MCF 10A (cell line): ENCODE results near the gene TUBAL3. TPM values are rescaled to one million over a fixed set of nuclear protein-coding genes. Genes with fewer than 3 reads are reported as not detected.
"Not testable (repeated sequence)": the region's sequence is repeated elsewhere in the genome, so short reads cannot be mapped to it uniquely, and the experiment has no call there.

ENCODE experiments used
- BruUV-seq: library from RNA; stranded (reverse); fragments of 400-500 nt; replicated peaks from 2 replicates; lab custom pipeline; 2021; lab: Mats Ljungman, UMichigan
- CTCF ChIA-PET: fragments of 300-600 bp; sonication (Branson Sonifier 250); formaldehyde crosslinking; extraction: SDS; loops from one replicate; lab custom pipeline; 2021; ENCODE audit warnings: antibody characterized with exemption, inconsistent platforms; lab: Yijun Ruan, JAX
- POLR2A ChIA-PET: fragments of 300-600, 350-650 bp; sonication (Branson Sonifier 250); formaldehyde crosslinking; extraction: SDS; loops from one replicate; lab custom pipeline; 2020; ENCODE audit warnings: antibody characterized with exemption, inconsistent platforms; lab: Yijun Ruan, JAX
- DNase-seq: peaks from one replicate; pipeline ENCODE4 v3.0.0-alpha.2; 2018; ENCODE audit not compliant: unreplicated experiment
- H3K27ac Mint-ChIP-seq: one replicate; pipeline ENCODE4 v1.8.0; 2022; ENCODE audit warnings: mild to moderate bottlenecking, low read depth, mixed read lengths; ENCODE audit not compliant: unreplicated experiment
- H3K27me3 Mint-ChIP-seq: one replicate; pipeline ENCODE4 v1.8.0; 2022; ENCODE audit warnings: mixed read lengths; ENCODE audit not compliant: insufficient read depth, unreplicated experiment
- H3K36me3 Mint-ChIP-seq: one replicate; pipeline ENCODE4 v1.8.0; 2022; ENCODE audit warnings: mild to moderate bottlenecking, moderate library complexity, mixed read lengths; ENCODE audit not compliant: insufficient read depth, unreplicated experiment
- H3K4me1 Mint-ChIP-seq: one replicate; pipeline ENCODE4 v1.8.0; 2022; ENCODE audit warnings: mixed read lengths; ENCODE audit not compliant: insufficient read depth, unreplicated experiment
- H3K4me3 Mint-ChIP-seq: one replicate; pipeline ENCODE4 v1.8.0; 2022; ENCODE audit warnings: mild to moderate bottlenecking, moderate library complexity, mixed read lengths; ENCODE audit not compliant: unreplicated experiment
- H3K9me3 Mint-ChIP-seq: one replicate; pipeline ENCODE4 v1.8.0; 2022; ENCODE audit warnings: mixed read lengths; ENCODE audit not compliant: unreplicated experiment
- intact Hi-C: fragments of 100-400 bp; cut with micrococcal nuclease; formaldehyde crosslinking; loops from 2 replicates; pipeline ENCODE4 v1.14.1; 2022
- total RNA-seq: library from RNA; stranded (reverse); gene quantifications from 2 replicates; pipeline ENCODE4 v1.2.3, GENCODE V29; 2022
- TF ChIP-seq, protein P1 (sequence below): fragments of 200-600 bp; IDR thresholded peaks from one replicate; pipeline ENCODE4 v1.8.0; 2022; ENCODE audit warnings: antibody characterized with exemption, mild to moderate bottlenecking; ENCODE audit not compliant: unreplicated experiment

The TUBAL3 gene
- total RNA-seq, 1 experiment from 2014 or later, result 0.44 TPM

DNA sequence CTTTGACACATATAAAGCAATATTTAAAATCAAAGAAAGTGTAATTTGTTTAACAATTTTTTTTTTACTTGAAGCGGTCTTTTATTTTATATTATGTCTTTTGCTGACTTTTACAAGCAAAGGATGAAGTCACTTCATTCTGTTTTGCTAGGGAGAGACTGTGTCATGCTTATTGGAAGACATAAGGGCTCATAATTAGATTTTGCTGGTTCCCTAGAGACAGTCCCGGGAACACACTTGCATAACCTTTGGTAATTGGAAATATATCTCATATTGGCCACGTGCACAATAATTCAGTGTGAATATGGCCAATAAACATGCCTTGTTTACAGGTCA lies 7.3 kb upstream of the TUBAL3 start:
- TF ChIP-seq, protein P1, sequence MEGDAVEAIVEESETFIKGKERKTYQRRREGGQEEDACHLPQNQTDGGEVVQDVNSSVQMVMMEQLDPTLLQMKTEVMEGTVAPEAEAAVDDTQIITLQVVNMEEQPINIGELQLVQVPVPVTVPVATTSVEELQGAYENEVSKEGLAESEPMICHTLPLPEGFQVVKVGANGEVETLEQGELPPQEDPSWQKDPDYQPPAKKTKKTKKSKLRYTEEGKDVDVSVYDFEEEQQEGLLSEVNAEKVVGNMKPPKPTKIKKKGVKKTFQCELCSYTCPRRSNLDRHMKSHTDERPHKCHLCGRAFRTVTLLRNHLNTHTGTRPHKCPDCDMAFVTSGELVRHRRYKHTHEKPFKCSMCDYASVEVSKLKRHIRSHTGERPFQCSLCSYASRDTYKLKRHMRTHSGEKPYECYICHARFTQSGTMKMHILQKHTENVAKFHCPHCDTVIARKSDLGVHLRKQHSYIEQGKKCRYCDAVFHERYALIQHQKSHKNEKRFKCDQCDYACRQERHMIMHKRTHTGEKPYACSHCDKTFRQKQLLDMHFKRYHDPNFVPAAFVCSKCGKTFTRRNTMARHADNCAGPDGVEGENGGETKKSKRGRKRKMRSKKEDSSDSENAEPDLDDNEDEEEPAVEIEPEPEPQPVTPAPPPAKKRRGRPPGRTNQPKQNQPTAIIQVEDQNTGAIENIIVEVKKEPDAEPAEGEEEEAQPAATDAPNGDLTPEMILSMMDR, result no peak
- Mint-ChIP-seq H3K4me1 (no peaks in the 10 kb centered on the region), H3K27me3 (no peaks in the 10 kb centered on the region), H3K27ac (no peak overlapping the region), H3K36me3 (no peaks in the 10 kb centered on the region), H3K4me3 (no peak overlapping the region), H3K9me3 (no peaks in the 10 kb centered on the region)
- intact Hi-C loops, result no loop called here
- no peak for DNase-seq
- ChIA-PET POLR2A (interaction anchor here (1.7 to 6.2 kb wide), 3 partner anchors 9 to 18 kb away, joined by 4 to 54 read pairs (median 7); no protein-coding TSS in a partner anchor), CTCF (interaction anchor here (1.2 kb wide), 1 partner anchor 23 kb away, joined by 6 read pairs; no protein-coding TSS in a partner anchor)
- BruUV-seq, result no TSS peak

DNA sequence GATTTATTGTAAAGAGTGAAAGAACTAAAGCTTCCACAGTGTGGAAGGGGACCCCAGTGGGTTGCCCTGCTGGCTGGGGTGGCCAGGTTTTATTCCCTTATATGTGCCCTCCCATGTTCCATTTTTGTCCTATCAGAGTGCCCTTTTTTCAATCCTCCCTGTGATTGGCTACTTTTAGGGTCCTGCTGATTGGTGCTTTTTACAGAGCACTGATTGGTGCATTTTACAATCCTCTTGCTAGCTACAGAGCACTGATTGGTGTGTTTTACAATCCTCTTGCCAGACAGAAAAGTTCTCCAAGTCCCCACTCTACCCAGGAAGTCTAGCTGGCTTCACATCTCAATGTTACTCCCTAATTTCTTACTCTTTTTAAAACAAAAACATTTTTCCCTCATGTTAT lies 6.2 kb upstream of the TUBAL3 start:
- BruUV-seq, DNase-seq, H3K4me1 Mint-ChIP-seq, H3K36me3 Mint-ChIP-seq, H3K9me3 Mint-ChIP-seq, H3K27ac Mint-ChIP-seq, H3K4me3 Mint-ChIP-seq, intact Hi-C loops, H3K27me3 Mint-ChIP-seq: not testable (repeated sequence)
- ChIA-PET CTCF (interaction anchor here (0.6 to 1.2 kb wide), 5 partner anchors 22 to 596 kb away, joined by 3 to 6 read pairs (median 4); no protein-coding TSS in a partner anchor), POLR2A (interaction anchor here (0.6 to 6.2 kb wide), 3 partner anchors 15 to 120 kb away, joined by 3 to 54 read pairs (median 4); no protein-coding TSS in a partner anchor)

DNA sequence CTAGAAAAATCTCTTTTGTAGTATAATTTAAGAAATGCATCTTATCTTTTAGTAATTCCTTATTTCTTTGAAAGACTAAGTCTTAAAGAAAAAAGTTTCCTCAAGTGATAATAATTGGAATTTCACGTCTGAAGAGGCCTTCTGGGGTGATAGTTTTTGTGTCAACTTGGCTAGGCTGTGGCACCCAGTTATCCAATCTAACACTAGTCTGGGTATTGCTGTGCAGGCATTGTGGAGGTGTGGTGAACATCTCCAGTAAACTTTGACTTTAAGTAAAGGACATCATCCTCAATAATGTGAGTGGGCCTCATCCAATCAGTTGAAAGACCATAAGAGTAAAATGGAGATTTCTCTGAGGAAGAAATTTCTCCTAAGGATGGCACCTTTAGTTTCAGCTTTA lies 2.3 kb upstream of the TUBAL3 start:
- POLR2A ChIA-PET, result interaction anchor here (0.6 kb wide), 1 partner anchor 15 kb away, joined by 4 read pairs; no protein-coding TSS in a partner anchor
- Mint-ChIP-seq H3K9me3 (no peaks in the 10 kb centered on the region), H3K27me3 (no peaks in the 10 kb centered on the region), H3K27ac (no peak overlapping the region), H3K4me1 (peaks cover 5% of the 10 kb centered on the region), H3K4me3 (no peak overlapping the region), H3K36me3 (no peaks in the 10 kb centered on the region)
- no peak for DNase-seq
- CTCF ChIA-PET, result interaction anchor here (0.6 kb wide), 1 partner anchor 589 kb away, joined by 3 read pairs; no protein-coding TSS in a partner anchor
- TF ChIP-seq, protein P1, result no peak
- BruUV-seq, result no TSS peak
- intact Hi-C loops, result no loop called here

DNA sequence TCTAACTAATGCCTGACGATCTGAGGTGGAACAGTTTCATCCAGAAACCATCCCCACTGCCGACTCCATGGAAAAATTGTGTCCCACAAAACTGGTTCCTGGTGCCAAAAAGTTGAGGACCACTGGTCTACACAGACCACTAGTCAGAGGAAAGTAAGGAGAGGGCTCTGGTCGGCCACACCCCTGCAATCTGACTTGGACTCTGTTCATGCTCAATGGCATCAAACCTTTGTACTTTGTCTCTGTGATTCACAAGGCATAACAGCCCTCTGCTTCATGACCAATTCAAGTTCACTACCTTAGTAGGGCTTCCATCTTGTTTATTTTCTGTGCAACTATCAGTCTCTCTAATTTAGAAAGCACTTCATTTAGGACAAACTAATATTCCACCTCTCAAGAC lies 1.8 kb downstream of the TUBAL3 start:
- H3K27me3 Mint-ChIP-seq, result no peaks in the 10 kb centered on the region

More for the DNA sequence above, 1.8 kb downstream of the TUBAL3 start:
- Mint-ChIP-seq H3K9me3 (no peaks in the 10 kb centered on the region), H3K27ac (no peak overlapping the region), H3K4me1 (peaks cover 5% of the 10 kb centered on the region), H3K36me3 (no peaks in the 10 kb centered on the region), H3K4me3 (no peak overlapping the region)
- ChIA-PET POLR2A (interaction anchor here (0.8 kb wide), 1 partner anchor 10 kb away, joined by 4 read pairs; no protein-coding TSS in a partner anchor), CTCF (no interaction called here)
- no peak for DNase-seq
- no TSS peak for BruUV-seq
- TF ChIP-seq, protein P1, result no peak
- intact Hi-C loops, result no loop called here
